ENCODE results near the gene STRA8. TPM values are rescaled to one million over a fixed set of nuclear protein-coding genes. Genes with fewer than 3 reads are reported as not detected.
"Not testable (repeated sequence)": the region's sequence is repeated elsewhere in the genome, so short reads cannot be mapped to it uniquely, and the experiment has no call there.

The STRA8 gene
- total RNA-seq, 1 donor from 2014 or later = not detected

GRCh38 chr7:135204341-135204749 is 29.3 kb upstream of the STRA8 start:
- no peak for DNase-seq (ENCODE audit: low spot score)

DNA sequence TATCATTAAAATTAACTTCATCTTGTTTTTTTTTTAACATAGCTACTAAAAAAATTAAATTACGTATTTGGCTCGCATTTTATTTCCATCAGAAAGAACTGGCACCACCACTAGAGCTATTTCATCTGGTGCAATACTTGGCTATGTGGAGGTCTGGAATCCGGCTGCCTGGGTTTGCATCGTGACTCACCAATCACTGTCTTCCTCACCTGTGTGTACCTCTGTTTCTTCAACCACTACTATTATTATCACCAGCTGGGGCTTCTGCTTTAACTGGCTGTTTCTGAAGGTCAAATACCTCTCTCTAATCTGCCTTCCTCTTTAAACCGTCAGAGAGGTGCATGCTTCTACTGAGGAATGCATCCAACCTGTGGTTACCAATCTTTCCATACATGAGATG is 28.8 kb upstream of the STRA8 start:
- DNase-seq (ENCODE audit: low spot score) = no peak

- no peak for DNase-seq (ENCODE audit: low spot score)
Observed at GRCh38 chr7:135205850-135206249, 27.8 kb upstream of the STRA8 start.

GRCh38 chr7:135206941-135207391 is 26.7 kb upstream of the STRA8 start:
- no peak for DNase-seq (ENCODE audit: low spot score)

GRCh38 chr7:135207406-135208101 is 26.1 kb upstream of the STRA8 start:
- DNase-seq (ENCODE audit: low spot score) = no peak

GRCh38 chr7:135208102-135208793 is 25.4 kb upstream of the STRA8 start:
- DNase-seq (ENCODE audit: low spot score) = no peak

- DNase-seq (ENCODE audit: low spot score) = no peak
Observed at GRCh38 chr7:135209225-135209834, 24.3 kb upstream of the STRA8 start.

- no peak for DNase-seq (ENCODE audit: low spot score)
Observed at GRCh38 chr7:135210888-135211178, 22.8 kb upstream of the STRA8 start.

GRCh38 chr7:135211179-135211945 is 22.3 kb upstream of the STRA8 start, which contains the start of gene WDR91:
TSS of gene WDR91 (minus strand) at chr7:135211526. CDS start at chr7:135211502, 24 bp downstream.
- peak; percentile 99 for DNase-seq (ENCODE audit: low spot score)

- not testable (repeated sequence) for DNase-seq (ENCODE audit: low spot score)
Observed at GRCh38 chr7:135211946-135212685, 21.5 kb upstream of the STRA8 start.

DNA sequence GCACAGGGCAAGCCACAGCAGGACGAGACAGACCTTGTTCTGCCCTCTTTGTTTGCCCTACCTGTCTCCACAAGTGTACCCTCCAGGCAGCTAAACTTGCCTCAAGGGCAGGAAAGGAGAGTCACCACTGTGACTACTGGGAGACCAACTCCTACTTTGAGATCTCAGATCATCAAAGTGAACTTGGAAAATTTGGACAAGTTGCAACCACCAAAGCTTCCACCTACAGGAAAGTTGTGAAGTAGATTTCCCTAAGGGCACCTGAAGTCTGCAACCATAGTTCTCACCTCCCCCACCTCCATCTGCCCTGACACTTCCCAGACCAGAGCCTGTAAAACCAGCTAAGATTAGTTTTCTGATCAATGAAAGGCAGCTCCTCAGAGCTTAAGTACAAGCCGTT is 19.8 kb upstream of the STRA8 start:
- DNase-seq (ENCODE audit: low spot score) = no peak

GRCh38 chr7:135215180-135215579 is 18.5 kb upstream of the STRA8 start:
- no peak for DNase-seq (ENCODE audit: low spot score)

DNA sequence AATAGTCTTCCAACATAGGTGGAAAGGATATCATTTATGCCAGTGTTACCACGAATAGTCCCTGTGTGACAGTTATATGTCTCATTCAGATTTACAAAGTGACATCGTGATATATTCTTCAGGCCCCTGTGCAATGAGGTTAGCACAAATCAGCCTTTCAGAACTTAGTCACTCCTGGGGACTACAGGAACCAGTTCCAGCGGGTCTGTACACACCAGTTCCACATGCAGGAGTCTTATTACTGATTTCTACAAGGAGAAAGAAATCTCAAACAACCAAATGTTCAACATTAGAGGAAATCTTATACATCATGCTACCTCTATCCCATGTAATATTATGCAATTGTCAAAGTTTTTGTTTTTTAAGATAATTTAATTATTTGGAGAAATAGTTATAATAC is 17.9 kb upstream of the STRA8 start:
- DNase-seq (ENCODE audit: low spot score) = no peak

GRCh38 chr7:135217645-135218509 is 15.8 kb upstream of the STRA8 start:
- no peak for DNase-seq (ENCODE audit: low spot score)

- DNase-seq (ENCODE audit: low spot score) = no peak
Observed at GRCh38 chr7:135224027-135224426, 9.6 kb upstream of the STRA8 start.

GRCh38 chr7:135231686-135232085 is 2.0 kb upstream of the STRA8 start:
- no peak for DNase-seq (ENCODE audit: low spot score)

GRCh38 chr7:135232087-135232486 is 1.6 kb upstream of the STRA8 start:
- no peak for DNase-seq (ENCODE audit: low spot score)

GRCh38 chr7:135232720-135233119 is 918 bp upstream of the STRA8 start:
- DNase-seq (ENCODE audit: low spot score) = no peak

DNA sequence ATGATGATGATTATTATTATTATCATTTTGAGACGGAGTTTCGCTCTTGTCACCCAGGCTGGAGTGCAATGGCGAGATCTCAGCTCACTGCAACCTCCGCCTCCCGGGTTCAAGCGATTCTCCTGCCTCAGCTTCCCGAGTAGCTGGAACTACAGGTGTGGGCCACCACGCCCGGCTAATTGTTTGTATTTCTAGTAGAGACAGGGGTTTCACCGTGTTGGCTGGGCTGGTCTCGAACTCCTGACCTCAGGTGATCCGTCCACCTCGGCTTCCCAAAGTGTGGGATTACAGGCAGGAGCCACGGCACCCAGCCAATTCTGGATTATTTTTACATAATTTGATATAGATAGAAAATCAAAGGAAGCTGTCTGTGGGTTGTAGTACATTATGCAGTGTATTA is 457 bp downstream of the STRA8 start:
- DNase-seq (ENCODE audit: low spot score) = not testable (repeated sequence)

GRCh38 chr7:135234727-135235126 is 1.1 kb downstream of the STRA8 start:
- no peak for DNase-seq (ENCODE audit: low spot score)

All from mesenteric fat pad (tissue), 1 donor.